ENCODE measurements around the gene SLC7A8.

- TF ChIP-seq POLR2AphosphoS5 (IDR thresholded peaks at IDR 0.05; ENCODE audit: low read depth, low read length) = no peak
- no peak for TF ChIP-seq CTCF (IDR thresholded peaks at IDR 0.05)
- TF ChIP-seq TCF7L2 (IDR thresholded peaks at IDR 0.05; ENCODE audit: low read depth, low read length) = no peak
Measured at GRCh38 chr14:23078692-23079116, 104.8 kb downstream of the SLC7A8 start.
